ENCODE results near the gene U2AF1.
"Not testable (repeated sequence)": the region's sequence is repeated elsewhere in the genome, so short reads cannot be mapped to it uniquely, and the experiment has no call there.

Gene U2AF1

GRCh38 chr21:43106965-43107793, at the start of gene U2AF1:
U2AF1 (minus strand) TSS chr21:43107570; CDS start chr21:43107494, 76 bp downstream.
- H3F3A ChIP-seq (ENCODE audit: insufficient read depth, low read length); H3K4me2 ChIP-seq (ENCODE audit: low read depth, low read length); H3K9ac ChIP-seq (ENCODE audit: low read length); DNase-seq; H3K27me3 ChIP-seq (replicated peaks; ENCODE audit: insufficient read depth, low read length); H3K4me3 ChIP-seq (ENCODE audit: low read length); H4K20me1 ChIP-seq (ENCODE audit: insufficient read depth, low read length); H3K27ac ChIP-seq (ENCODE audit: low read length); H2AFZ ChIP-seq (ENCODE audit: low read length); H3K79me2 ChIP-seq (ENCODE audit: low read length); H3K9me3 ChIP-seq (replicated peaks; ENCODE audit: insufficient read depth, low read length); H3K9me2 ChIP-seq (replicated peaks; ENCODE audit: insufficient read depth, low read length); H3K36me3 ChIP-seq (replicated peaks; ENCODE audit: insufficient read depth, low read length); H3K4me1 ChIP-seq (ENCODE audit: low read length): not testable (repeated sequence)

GRCh38 chr21:43153601-43154000, 46.2 kb upstream of the U2AF1 start:
- H2AFZ ChIP-seq (ENCODE audit: low read length); H4K20me1 ChIP-seq (ENCODE audit: insufficient read depth, low read length); H3K36me3 ChIP-seq (replicated peaks; ENCODE audit: insufficient read depth, low read length); H3K4me3 ChIP-seq (ENCODE audit: low read length); DNase-seq; H3K4me2 ChIP-seq (ENCODE audit: low read depth, low read length); H3K9ac ChIP-seq (ENCODE audit: low read length); H3F3A ChIP-seq (ENCODE audit: insufficient read depth, low read length); H3K4me1 ChIP-seq (ENCODE audit: low read length); H3K27me3 ChIP-seq (replicated peaks; ENCODE audit: insufficient read depth, low read length); H3K9me2 ChIP-seq (replicated peaks; ENCODE audit: insufficient read depth, low read length); H3K79me2 ChIP-seq (ENCODE audit: low read length); H3K9me3 ChIP-seq (replicated peaks; ENCODE audit: insufficient read depth, low read length); H3K27ac ChIP-seq (ENCODE audit: low read length): not testable (repeated sequence)

- not testable (repeated sequence) for DNase-seq; H3K4me2 ChIP-seq (ENCODE audit: low read depth, low read length)
These were observed 42.0 kb upstream of the U2AF1 start for GRCh38 chr21:43149344-43149743.

GRCh38 chr21:43147999-43148398, 40.6 kb upstream of the U2AF1 start:
- not testable (repeated sequence) for H3K4me2 ChIP-seq (ENCODE audit: low read depth, low read length); H2AFZ ChIP-seq (ENCODE audit: low read length); H3K27ac ChIP-seq (ENCODE audit: low read length); H3K9ac ChIP-seq (ENCODE audit: low read length); H3K4me1 ChIP-seq (ENCODE audit: low read length); H3K27me3 ChIP-seq (replicated peaks; ENCODE audit: insufficient read depth, low read length); H3K36me3 ChIP-seq (replicated peaks; ENCODE audit: insufficient read depth, low read length); H3K9me3 ChIP-seq (replicated peaks; ENCODE audit: insufficient read depth, low read length); H4K20me1 ChIP-seq (ENCODE audit: insufficient read depth, low read length); H3K4me3 ChIP-seq (ENCODE audit: low read length); DNase-seq; H3F3A ChIP-seq (ENCODE audit: insufficient read depth, low read length); H3K9me2 ChIP-seq (replicated peaks; ENCODE audit: insufficient read depth, low read length); H3K79me2 ChIP-seq (ENCODE audit: low read length)

More at GRCh38 chr21:43149344-43149743, 42.0 kb upstream of the U2AF1 start:
- not testable (repeated sequence) for H3K9ac ChIP-seq (ENCODE audit: low read length); H3K27me3 ChIP-seq (replicated peaks; ENCODE audit: insufficient read depth, low read length); H3F3A ChIP-seq (ENCODE audit: insufficient read depth, low read length); H3K9me3 ChIP-seq (replicated peaks; ENCODE audit: insufficient read depth, low read length); H2AFZ ChIP-seq (ENCODE audit: low read length); H3K27ac ChIP-seq (ENCODE audit: low read length); H3K9me2 ChIP-seq (replicated peaks; ENCODE audit: insufficient read depth, low read length); H3K4me3 ChIP-seq (ENCODE audit: low read length); H3K79me2 ChIP-seq (ENCODE audit: low read length); H3K4me1 ChIP-seq (ENCODE audit: low read length); H3K36me3 ChIP-seq (replicated peaks; ENCODE audit: insufficient read depth, low read length); H4K20me1 ChIP-seq (ENCODE audit: insufficient read depth, low read length)

- H3K9me3 ChIP-seq (replicated peaks; ENCODE audit: insufficient read depth, low read length); H2AFZ ChIP-seq (ENCODE audit: low read length); H3K36me3 ChIP-seq (replicated peaks; ENCODE audit: insufficient read depth, low read length); H3K4me2 ChIP-seq (ENCODE audit: low read depth, low read length); H3K4me3 ChIP-seq (ENCODE audit: low read length); H3K4me1 ChIP-seq (ENCODE audit: low read length); H3K79me2 ChIP-seq (ENCODE audit: low read length); H3F3A ChIP-seq (ENCODE audit: insufficient read depth, low read length); H3K9ac ChIP-seq (ENCODE audit: low read length); H4K20me1 ChIP-seq (ENCODE audit: insufficient read depth, low read length); H3K27ac ChIP-seq (ENCODE audit: low read length); H3K27me3 ChIP-seq (replicated peaks; ENCODE audit: insufficient read depth, low read length); DNase-seq; H3K9me2 ChIP-seq (replicated peaks; ENCODE audit: insufficient read depth, low read length): not testable (repeated sequence)
These were observed 39.3 kb upstream of the U2AF1 start for GRCh38 chr21:43146637-43147036.

GRCh38 chr21:43141407-43141806, 34.0 kb upstream of the U2AF1 start:
- not testable (repeated sequence) for H3K4me3 ChIP-seq (ENCODE audit: low read length); H3K4me2 ChIP-seq (ENCODE audit: low read depth, low read length); H3K27me3 ChIP-seq (replicated peaks; ENCODE audit: insufficient read depth, low read length); H3K4me1 ChIP-seq (ENCODE audit: low read length); H3K27ac ChIP-seq (ENCODE audit: low read length); H3F3A ChIP-seq (ENCODE audit: insufficient read depth, low read length); H3K36me3 ChIP-seq (replicated peaks; ENCODE audit: insufficient read depth, low read length); H3K9me3 ChIP-seq (replicated peaks; ENCODE audit: insufficient read depth, low read length); H2AFZ ChIP-seq (ENCODE audit: low read length); H4K20me1 ChIP-seq (ENCODE audit: insufficient read depth, low read length); H3K9me2 ChIP-seq (replicated peaks; ENCODE audit: insufficient read depth, low read length); H3K9ac ChIP-seq (ENCODE audit: low read length); DNase-seq; H3K79me2 ChIP-seq (ENCODE audit: low read length)

- not testable (repeated sequence) for H2AFZ ChIP-seq (ENCODE audit: low read length); H3K9ac ChIP-seq (ENCODE audit: low read length); H3K9me3 ChIP-seq (replicated peaks; ENCODE audit: insufficient read depth, low read length); H3K4me3 ChIP-seq (ENCODE audit: low read length); H3K4me1 ChIP-seq (ENCODE audit: low read length); H3K27me3 ChIP-seq (replicated peaks; ENCODE audit: insufficient read depth, low read length); H3K36me3 ChIP-seq (replicated peaks; ENCODE audit: insufficient read depth, low read length); H3K9me2 ChIP-seq (replicated peaks; ENCODE audit: insufficient read depth, low read length); H3K4me2 ChIP-seq (ENCODE audit: low read depth, low read length); H3K79me2 ChIP-seq (ENCODE audit: low read length); DNase-seq; H3K27ac ChIP-seq (ENCODE audit: low read length); H3F3A ChIP-seq (ENCODE audit: insufficient read depth, low read length); H4K20me1 ChIP-seq (ENCODE audit: insufficient read depth, low read length)
These were observed 31.6 kb upstream of the U2AF1 start for GRCh38 chr21:43138944-43139343.

- not testable (repeated sequence) for H2AFZ ChIP-seq (ENCODE audit: low read length); H3K4me3 ChIP-seq (ENCODE audit: low read length); H3F3A ChIP-seq (ENCODE audit: insufficient read depth, low read length); H3K27ac ChIP-seq (ENCODE audit: low read length); H3K36me3 ChIP-seq (replicated peaks; ENCODE audit: insufficient read depth, low read length); H4K20me1 ChIP-seq (ENCODE audit: insufficient read depth, low read length); H3K9me2 ChIP-seq (replicated peaks; ENCODE audit: insufficient read depth, low read length); H3K79me2 ChIP-seq (ENCODE audit: low read length); H3K27me3 ChIP-seq (replicated peaks; ENCODE audit: insufficient read depth, low read length); H3K9me3 ChIP-seq (replicated peaks; ENCODE audit: insufficient read depth, low read length); H3K4me2 ChIP-seq (ENCODE audit: low read depth, low read length); DNase-seq; H3K4me1 ChIP-seq (ENCODE audit: low read length); H3K9ac ChIP-seq (ENCODE audit: low read length)
These were observed 27.1 kb upstream of the U2AF1 start for GRCh38 chr21:43134520-43134919.
